SH-SY5Y (cell line): Measurements from ENCODE around the gene ERAS.

ENCODE experiments used
- GATA2 ChIP-seq: IDR thresholded peaks from 2 replicates; pipeline ENCODE4 v1.6.1; 2011; ENCODE audit warnings: mild to moderate bottlenecking, low read depth, low read length
- GATA3 ChIP-seq: IDR thresholded peaks from 2 replicates; pipeline ENCODE4 v1.6.1; 2011; ENCODE audit warnings: low read depth, mild to moderate bottlenecking, low read length, moderate library complexity

GRCh38 chrX:48823053-48823452, 3.3 kb upstream of the ERAS start:
- TF ChIP-seq GATA3 (no peak), GATA2 (no peak)
